NCI-H187 treated with DMSO at 0.1 percent for 48 hours (cell line): ENCODE data around the gene CHD6.

Experiments
- DNase-seq: peaks from one replicate; lab custom pipeline; 2025; lab: John Stamatoyannopoulos, UW

CHD6 gene

DNA sequence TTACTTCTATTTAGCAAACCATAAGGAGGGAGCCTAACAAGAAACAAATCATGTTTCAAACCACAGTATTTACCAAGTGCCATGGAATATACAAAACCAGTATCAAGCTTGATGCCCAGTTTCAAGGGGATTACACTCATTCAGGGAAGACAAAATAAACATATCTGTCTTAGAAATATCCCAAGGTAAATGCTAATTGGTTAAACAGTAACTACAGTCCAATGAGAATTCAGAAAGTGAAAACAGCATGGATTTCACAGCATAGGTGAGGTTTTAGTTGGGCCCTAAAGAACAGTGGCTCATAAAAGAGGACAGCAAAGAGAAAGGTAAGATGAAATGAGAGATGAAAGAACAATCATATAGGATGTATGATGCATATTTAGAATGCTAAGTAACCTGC is 110.3 kb downstream of the CHD6 start:
- DNase-seq: no peak

- no peak for DNase-seq
Observed at GRCh38 chr20:41507436-41507835, 110.7 kb downstream of the CHD6 start.

- no peak for DNase-seq
Observed at GRCh38 chr20:41506192-41506915, 111.8 kb downstream of the CHD6 start.

DNA sequence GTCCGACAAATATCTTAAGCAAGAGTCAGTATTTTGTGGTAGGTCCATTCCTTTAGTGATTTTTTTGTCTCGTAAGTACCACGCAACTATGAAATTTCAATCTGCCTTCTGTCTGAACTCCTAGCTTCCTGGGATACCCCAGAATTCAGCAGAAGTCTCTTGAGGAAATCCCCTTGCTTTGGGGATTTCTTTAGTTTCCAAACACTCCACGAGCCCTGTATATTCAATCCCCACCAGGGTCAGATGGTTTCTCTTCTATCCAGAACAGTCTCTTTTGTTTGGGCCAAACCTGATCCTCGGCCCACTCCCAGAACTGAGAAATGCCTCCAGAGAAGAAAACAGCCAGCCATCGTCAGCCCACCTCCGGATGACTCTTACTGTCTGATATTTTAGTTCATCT is 113.0 kb downstream of the CHD6 start:
- DNase-seq: no peak

GRCh38 chr20:41501376-41501775 is 116.8 kb downstream of the CHD6 start:
- no peak for DNase-seq

DNA sequence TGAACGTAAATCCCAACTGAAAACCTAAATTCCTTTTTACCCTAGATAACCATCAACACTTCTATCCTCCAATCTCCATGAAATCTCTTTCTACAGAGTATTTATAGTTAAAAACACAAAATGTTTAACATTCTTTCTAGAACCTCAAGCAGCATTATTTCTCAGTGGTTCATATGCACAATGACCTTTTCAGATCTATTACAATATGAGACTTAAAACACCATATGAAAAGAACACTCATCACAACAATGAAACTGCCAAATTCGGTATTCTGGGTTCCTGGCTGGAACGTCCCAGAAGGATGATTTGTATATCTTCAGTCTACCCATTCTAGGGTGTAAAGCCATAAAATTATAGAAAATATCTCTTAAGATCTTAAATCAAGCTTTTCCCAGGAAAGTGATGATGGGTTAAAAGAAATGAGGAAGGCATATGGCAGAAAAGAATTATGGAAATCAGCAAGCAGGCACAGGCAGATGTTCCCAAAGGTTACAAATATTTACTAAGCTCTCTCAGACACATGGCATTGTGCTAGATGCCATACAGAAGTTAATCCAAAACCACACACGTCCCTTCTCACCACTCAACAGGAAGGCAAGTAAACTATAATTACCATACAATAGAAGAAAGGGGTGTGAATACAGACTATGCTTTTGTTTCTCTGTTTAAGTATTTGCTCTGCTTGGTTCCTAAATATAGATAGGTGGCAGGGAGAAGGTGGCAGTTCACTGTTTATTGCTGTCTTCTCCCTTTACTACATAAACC is 118.0 kb downstream of the CHD6 start:
- DNase-seq: no peak

- no peak for DNase-seq
Observed at GRCh38 chr20:41499064-41499463, 119.1 kb downstream of the CHD6 start.

GRCh38 chr20:41497186-41497895 is 120.8 kb downstream of the CHD6 start:
- no peak for DNase-seq

- no peak for DNase-seq
Observed at GRCh38 chr20:41494451-41494850, 123.7 kb downstream of the CHD6 start.

GRCh38 chr20:41483553-41483930 is 134.6 kb downstream of the CHD6 start:
- DNase-seq: no peak

GRCh38 chr20:41482647-41483552 is 135.3 kb downstream of the CHD6 start:
- no peak for DNase-seq

DNA sequence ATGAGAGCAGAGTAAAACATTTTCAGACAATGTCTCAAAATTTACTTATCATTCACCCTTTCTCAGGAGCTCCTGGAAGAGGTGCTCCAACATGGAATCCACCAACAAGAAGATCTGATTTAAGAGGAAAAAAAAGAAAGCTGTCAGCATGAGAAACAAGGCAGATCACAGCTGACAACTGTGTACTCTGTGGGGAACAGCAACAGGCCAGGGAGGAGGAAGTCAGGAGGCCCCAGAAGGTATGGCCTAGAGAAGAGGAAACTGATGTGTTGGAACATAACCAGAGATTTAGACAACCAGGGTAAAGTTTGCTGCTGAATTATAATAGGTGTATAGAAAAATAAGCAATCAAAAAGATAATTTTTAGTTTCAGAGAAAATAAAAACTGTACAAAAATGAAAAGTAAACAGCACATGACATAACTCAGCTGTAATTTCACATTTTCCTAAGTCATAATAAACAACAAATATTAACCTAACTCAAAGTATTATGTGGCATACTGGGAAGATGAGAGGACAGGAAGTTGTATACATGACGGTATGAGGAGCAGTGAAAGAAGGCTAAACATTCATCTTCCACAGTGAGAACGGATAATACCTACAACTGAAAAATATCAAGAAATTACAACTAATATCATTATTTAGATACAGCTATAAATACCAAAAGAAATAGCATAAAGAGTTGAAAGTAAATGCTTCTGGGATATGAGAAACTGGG is 138.0 kb downstream of the CHD6 start:
- no peak for DNase-seq

GRCh38 chr20:41479113-41479512 is 139.1 kb downstream of the CHD6 start:
- DNase-seq: no peak

DNA sequence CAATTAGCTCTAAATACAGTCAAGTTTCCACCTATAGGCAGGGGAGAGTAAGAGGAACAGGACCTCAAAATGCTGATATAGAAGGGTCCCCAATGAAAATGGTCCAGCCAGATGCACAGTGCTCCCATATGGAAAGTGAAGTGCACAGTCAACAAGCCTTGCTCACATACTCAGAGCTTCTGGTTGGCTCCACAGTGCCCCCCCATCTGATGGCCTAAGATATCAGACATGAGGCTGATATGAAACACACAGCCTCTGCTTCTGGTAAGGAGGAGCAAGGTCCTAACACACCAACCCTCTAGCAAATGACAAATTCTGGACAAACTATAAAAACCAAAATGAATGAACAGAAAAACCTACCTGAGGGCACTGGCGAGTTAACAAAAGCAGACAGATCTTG is 140.2 kb downstream of the CHD6 start:
- no peak for DNase-seq

DNA sequence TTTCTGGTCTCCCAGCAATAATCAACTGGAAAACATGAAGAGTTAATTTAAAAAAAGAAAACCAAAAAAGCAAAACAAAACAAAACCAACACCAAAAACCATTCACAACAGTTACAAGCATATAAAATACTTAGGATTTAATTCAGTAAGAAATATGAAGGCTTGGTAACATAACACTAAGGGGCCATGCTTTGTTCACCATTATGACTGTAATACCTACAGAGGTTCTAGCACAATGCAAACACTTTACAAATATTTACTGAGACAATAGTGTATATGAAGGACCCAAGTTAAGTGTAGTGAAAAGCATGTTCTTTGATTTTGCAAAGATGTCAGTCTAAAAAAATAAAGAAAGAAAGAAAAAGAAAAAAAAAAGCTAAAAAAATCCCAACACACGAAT is 141.7 kb downstream of the CHD6 start:
- DNase-seq: no peak

- DNase-seq: no peak
Observed at GRCh38 chr20:41476013-41476441, 142.2 kb downstream of the CHD6 start.

GRCh38 chr20:41475503-41475902 is 142.7 kb downstream of the CHD6 start:
- DNase-seq: no peak

DNA sequence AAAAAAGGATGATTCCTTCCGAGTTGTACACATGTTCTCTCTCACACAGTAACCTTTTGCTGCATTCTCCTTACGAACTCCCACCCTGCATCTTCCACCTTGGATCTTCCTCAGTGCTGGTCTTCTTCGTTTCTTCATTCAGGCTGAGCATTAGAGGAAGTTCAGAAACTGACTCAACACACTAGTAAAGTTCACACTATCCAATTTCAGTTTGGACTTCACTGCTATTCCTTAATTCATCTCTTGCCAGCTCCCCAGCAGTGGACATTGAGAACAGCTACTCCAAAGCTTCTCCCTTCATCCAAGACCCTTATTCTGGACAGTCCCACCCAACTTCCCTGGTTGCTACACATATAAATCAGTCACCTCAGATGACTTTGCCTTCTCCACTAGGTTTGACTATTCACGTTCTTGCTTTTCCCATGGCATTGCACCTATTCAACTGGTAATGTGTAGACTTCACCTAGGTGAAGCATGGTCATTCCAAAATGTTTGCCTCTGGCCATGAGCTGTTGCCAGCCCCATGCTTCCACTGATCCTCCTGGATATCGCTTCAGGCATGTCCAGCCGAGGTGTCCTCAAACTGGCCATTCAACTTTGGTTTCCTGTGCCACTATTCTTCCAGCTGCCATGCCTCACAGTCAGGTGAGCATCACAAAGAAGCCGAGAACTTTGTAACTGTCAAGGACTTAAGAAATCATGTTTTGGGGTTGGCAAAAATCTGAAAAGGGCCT is 147.6 kb downstream of the CHD6 start:
- no peak for DNase-seq

DNA sequence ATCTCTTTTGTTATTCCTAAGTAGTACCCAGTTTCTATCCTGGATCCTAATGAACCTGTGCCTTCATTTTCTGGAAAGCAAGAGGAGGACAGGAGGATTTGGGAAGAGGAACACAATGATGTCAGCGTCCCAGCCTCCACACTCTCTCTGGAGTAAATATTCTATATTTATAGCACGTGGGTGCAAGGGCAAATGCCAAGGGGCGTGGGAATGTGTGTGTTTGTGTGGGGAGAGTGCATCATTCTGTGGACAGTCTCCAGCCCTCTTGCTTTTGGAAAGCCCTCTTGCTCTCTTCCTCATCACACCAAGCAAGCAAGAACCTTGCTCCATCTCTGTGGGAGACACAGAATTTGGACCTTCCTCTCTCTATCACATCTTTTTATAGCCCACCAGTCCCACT is 148.3 kb downstream of the CHD6 start:
- DNase-seq: no peak

GRCh38 chr20:41468994-41469600 is 149.1 kb downstream of the CHD6 start:
- no peak for DNase-seq
